HG03378 (cell line): ENCODE results near the gene TBC1D8.
"Not testable (repeated sequence)": the region's sequence is repeated elsewhere in the genome, so short reads cannot be mapped to it uniquely, and the experiment has no call there.

Source experiments
- ATAC-seq: cut with Tn5 transposase; IDR thresholded peaks from one replicate; pipeline ENCODE4 v1.9.1; 2021; ENCODE audit warnings: mild to moderate bottlenecking, moderate library complexity; ENCODE audit not compliant: unreplicated experiment

Gene TBC1D8

GRCh38 chr2:101151146-101151858, at the start of gene TBC1D8:
TSS of gene TBC1D8 (minus strand) at chr2:101151382. CDS start at chr2:101151253, 129 bp downstream.
- ATAC-seq: no peak

- ATAC-seq: no peak
Measured at GRCh38 chr2:101200676-101201075, 49.5 kb upstream of the TBC1D8 start.

GRCh38 chr2:101199251-101199791, 48.1 kb upstream of the TBC1D8 start:
- no peak for ATAC-seq

- no peak for ATAC-seq
Measured at GRCh38 chr2:101197814-101198213, 46.6 kb upstream of the TBC1D8 start.

- no peak for ATAC-seq
Measured at GRCh38 chr2:101197215-101197745, 46.1 kb upstream of the TBC1D8 start.

- no peak for ATAC-seq
Measured at GRCh38 chr2:101195871-101196661, 44.9 kb upstream of the TBC1D8 start.

GRCh38 chr2:101193033-101193626, 41.9 kb upstream of the TBC1D8 start:
- ATAC-seq: no peak

- ATAC-seq: no peak
Measured at GRCh38 chr2:101190747-101191516, 39.8 kb upstream of the TBC1D8 start.

GRCh38 chr2:101188683-101189405, 37.7 kb upstream of the TBC1D8 start:
- no peak for ATAC-seq

GRCh38 chr2:101187131-101187530, 35.9 kb upstream of the TBC1D8 start:
- no peak for ATAC-seq

- ATAC-seq: no peak
Measured at GRCh38 chr2:101185656-101186055, 34.5 kb upstream of the TBC1D8 start.

GRCh38 chr2:101185085-101185484, 33.9 kb upstream of the TBC1D8 start:
- no peak for ATAC-seq

GRCh38 chr2:101179982-101180381, 28.8 kb upstream of the TBC1D8 start:
- ATAC-seq: no peak

- ATAC-seq: no peak
Measured at GRCh38 chr2:101176803-101177202, 25.6 kb upstream of the TBC1D8 start.

GRCh38 chr2:101175991-101176390, 24.8 kb upstream of the TBC1D8 start:
- ATAC-seq: no peak

- ATAC-seq: peak; percentile 56
Measured at GRCh38 chr2:101173707-101174295, 22.6 kb upstream of the TBC1D8 start.

- ATAC-seq: not testable (repeated sequence)
Measured at GRCh38 chr2:101169822-101170221, 18.6 kb upstream of the TBC1D8 start.

GRCh38 chr2:101168706-101169105, 17.5 kb upstream of the TBC1D8 start:
- no peak for ATAC-seq

GRCh38 chr2:101167532-101167931, 16.4 kb upstream of the TBC1D8 start:
- ATAC-seq: not testable (repeated sequence)
